B cell (primary cell): ENCODE measurements around the gene SLC16A12. TPM values are rescaled to one million over a fixed set of nuclear protein-coding genes. Genes with fewer than 3 reads are reported as not detected.

Source experiments
- ATAC-seq: fragments of 200-7000 bp; cut with Tn5 transposase; one replicate; pipeline ENCODE4 v1.10.0; 2021; ENCODE audit warnings: low read depth, mild to moderate bottlenecking, moderate number of reproducible peaks, moderate library complexity
- CTCF ChIA-PET: fragments of 350-600 bp; sonication (Branson Sonifier 250); formaldehyde crosslinking; loops from one replicate; lab custom pipeline; 2021; ENCODE audit warnings: antibody characterized with exemption, inconsistent platforms; lab: Charles Lee
- POLR2A ChIA-PET: fragments of 350-600 bp; sonication (Branson Sonifier 250); formaldehyde crosslinking; loops from one replicate; lab custom pipeline; 2021; ENCODE audit warnings: antibody characterized with exemption; lab: Charles Lee
- DNase-seq: peaks from one replicate; pipeline ENCODE4 v3.0.0; 2013
- H2AFZ ChIP-seq: 2 replicates; pipeline ENCODE4 v1.6.1; 2012; ENCODE audit warnings: mild to moderate bottlenecking, low read depth, low read length; ENCODE audit not compliant: insufficient read depth, poor library complexity, severe bottlenecking
- H3K27ac ChIP-seq, 2 donors: 1 replicate in 1 of 2; 2 replicates in 1 of 2; pipeline ENCODE4 v1.5.1; 2012 to 2013; ENCODE audit warnings: low read length in 2 of 2, mild to moderate bottlenecking in 2 of 2, moderate library complexity in 1 of 2
- H3K27me3 ChIP-seq, 4 experiments: fragments of 200-600 bp in 1 of 4; sonication (generic) in 1 of 4; replicated peaks in 1 of 4; 1 replicate in 2 of 4; 2 replicates in 2 of 4; pipeline versions ENCODE4 v1.6.1 to v1.7.0; 2013 to 2016; ENCODE audit warnings: low read length in 3 of 4, mild to moderate bottlenecking in 2 of 4, mixed read lengths in 1 of 4, moderate library complexity in 1 of 4; ENCODE audit not compliant: insufficient read depth in 4 of 4, control insufficient read depth in 3 of 4; ENCODE audit errors: control extremely low read depth in 1 of 4
- H3K36me3 ChIP-seq, 2 experiments: replicated peaks in 1 of 2; 1 replicate in 1 of 2; 2 replicates in 1 of 2; pipeline versions ENCODE4 v1.6.1 to v1.7.1; 2013; ENCODE audit warnings: low read length in 1 of 2; ENCODE audit not compliant: insufficient read depth in 2 of 2, control insufficient read depth in 1 of 2; ENCODE audit errors: control extremely low read depth in 1 of 2, extremely low read depth in 1 of 2
- H3K4me1 ChIP-seq, 2 donors: fragments of 200-600 bp in 1 of 2; sonication (generic) in 1 of 2; 1 replicate in 1 of 2; 2 replicates in 1 of 2; pipeline versions ENCODE4 v1.5.1 to v1.6.1; 2013 to 2017; ENCODE audit warnings: low read length in 2 of 2; ENCODE audit not compliant: control insufficient read depth in 2 of 2, insufficient read depth in 2 of 2
- H3K4me2 ChIP-seq: replicated peaks from 2 replicates; pipeline ENCODE3; 2012; ENCODE audit warnings: mild to moderate bottlenecking, low read depth, low read length; ENCODE audit not compliant: poor library complexity, severe bottlenecking
- H3K4me3 ChIP-seq, 5 experiments: fragments of 200-600 bp in 1 of 5; sonication (generic) in 1 of 5; 1 replicate in 3 of 5; 2 replicates in 2 of 5; pipeline versions ENCODE4 v1.5.1 to v1.7.0; 2011 to 2016; ENCODE audit warnings: low read length in 4 of 5, mild to moderate bottlenecking in 4 of 5, low read depth in 2 of 5, control low read depth in 1 of 5, moderate library complexity in 1 of 5; ENCODE audit not compliant: insufficient read depth in 1 of 5; ENCODE audit errors: control extremely low read depth in 1 of 5, extremely low read depth in 1 of 5
- H3K79me2 ChIP-seq: fragments of 200-600 bp; sonication (generic); one replicate; pipeline ENCODE4 v1.6.0; 2016; ENCODE audit warnings: low read length; ENCODE audit not compliant: control insufficient read depth, insufficient read depth
- H3K9ac ChIP-seq: fragments of 200-600 bp; sonication (generic); 2 replicates; pipeline ENCODE4 v1.6.1; 2017; ENCODE audit warnings: mild to moderate bottlenecking, low read length, moderate library complexity
- H3K9me3 ChIP-seq, 3 donors: one replicate each; pipeline versions ENCODE4 v1.6.1 to v1.7.1; 2013; ENCODE audit warnings: low read length in 2 of 3; ENCODE audit not compliant: control insufficient read depth in 2 of 3, insufficient read depth in 1 of 3; ENCODE audit errors: control extremely low read depth in 1 of 3
- H4K20me1 ChIP-seq: 2 replicates; pipeline ENCODE4 v1.6.0; 2012; ENCODE audit warnings: mild to moderate bottlenecking, low read length; ENCODE audit not compliant: insufficient read depth, control insufficient read depth, poor library complexity, severe bottlenecking
- H3K27ac Mint-ChIP-seq: one replicate; pipeline ENCODE4 v1.8.0; 2021; ENCODE audit warnings: mixed read lengths
- H3K27me3 Mint-ChIP-seq: one replicate; pipeline ENCODE4 v1.8.0; 2021; ENCODE audit warnings: mixed read lengths
- H3K4me1 Mint-ChIP-seq: one replicate; pipeline ENCODE4 v1.8.0; 2021; ENCODE audit warnings: mixed read lengths
- H3K4me3 Mint-ChIP-seq: one replicate; pipeline ENCODE4 v1.8.0; 2021; ENCODE audit warnings: mixed read lengths
- H3K9me3 Mint-ChIP-seq: one replicate; pipeline ENCODE4 v1.8.0; 2022; ENCODE audit warnings: mixed read lengths; ENCODE audit not compliant: insufficient read depth
- CTCF ChIP-seq: fragments of 200-600 bp; IDR thresholded peaks from one replicate; pipeline ENCODE4 v1.8.0; 2022; ENCODE audit warnings: antibody characterized with exemption, mild to moderate bottlenecking
- EZH2 ChIP-seq: IDR thresholded peaks from 2 replicates; pipeline ENCODE4 v1.6.1; 2012; ENCODE audit warnings: borderline replicate concordance, low read depth, mild to moderate bottlenecking, moderate library complexity, low read length; ENCODE audit not compliant: insufficient read depth, poor library complexity, severe bottlenecking
- WGBS: methylation state at CpG from one replicate; pipeline ENCODE4 v1.1.5; 2013; ENCODE audit warnings: missing lambda C conversion rate; ENCODE audit not compliant: insufficient coverage; 5-methylcytosine and 5-hydroxymethylcytosine counted together
- intact Hi-C: fragments of 100-400 bp; cut with micrococcal nuclease; formaldehyde crosslinking; loops from one replicate; pipeline ENCODE4 v1.10.0; 2022
- polyA plus RNA-seq: library from polyadenylated mRNA; depleted of rRNA; stranded (reverse); fragments of >200 nt; gene quantifications from 2 replicates; pipeline ENCODE4 v1.2.3, GENCODE V29; 2012
- total RNA-seq, 2 donors: library from RNA; stranded (reverse); fragments of 120-200 nt in 1 of 2; gene quantifications; 1 replicate in 1 of 2; 2 replicates in 1 of 2; pipeline versions ENCODE4 v1.2.3 to v1.2.4, GENCODE V29; 2013 to 2022

SLC16A12 gene
- total and polyA plus RNA-seq, 2 donors (not counting 1 experiment from before 2014, with no cell fraction given) = not detected

- Histone ChIP-seq H3K4me2 (no peak overlapping the region), H3K27me3 (no peaks in the 10 kb centered on the region), H3K9ac (no peak overlapping the region), H3K79me2 (no peaks in the 10 kb centered on the region), H4K20me1 (no peaks in the 10 kb centered on the region), H3K27ac (no peak overlapping the region), H2AFZ (no peak overlapping the region), H3K4me3 (no peak overlapping the region), H3K4me1 (no peaks in the 10 kb centered on the region), H3K36me3 (no peaks in the 10 kb centered on the region), H3K9me3 (no peaks in the 10 kb centered on the region)
- no peak overlapping the region for H3K4me3 Mint-ChIP-seq
- no CpG with 5 or more reads among the region's 4 CpGs for WGBS
- no peaks in the 10 kb centered on the region for H3K9me3 Mint-ChIP-seq
- ATAC-seq (no peak), DNase-seq (no peak)
- H3K27ac Mint-ChIP-seq = no peak overlapping the region
- intact Hi-C loops = no loop called here
- TF ChIP-seq EZH2 (no peak), CTCF (no peak)
- H3K27me3 Mint-ChIP-seq = peaks cover 7% of the 10 kb centered on the region
- CTCF ChIA-PET = no interaction called here
- no peaks in the 10 kb centered on the region for H3K4me1 Mint-ChIP-seq
- POLR2A ChIA-PET = no interaction called here
Measured at GRCh38 chr10:89552213-89552612, 16.8 kb upstream of the SLC16A12 start.

- Histone ChIP-seq H3K4me1 (no peaks in the 10 kb centered on the region), H3K4me3 (no peak overlapping the region), H3K79me2 (no peaks in the 10 kb centered on the region), H3K9me3 (no peaks in the 10 kb centered on the region), H3K27me3 (no peaks in the 10 kb centered on the region), H4K20me1 (no peaks in the 10 kb centered on the region), H3K4me2 (no peak overlapping the region), H2AFZ (no peak overlapping the region), H3K9ac (no peak overlapping the region), H3K36me3 (no peaks in the 10 kb centered on the region), H3K27ac (no peak overlapping the region)
- Mint-ChIP-seq H3K4me1 (no peaks in the 10 kb centered on the region), H3K4me3 (no peak overlapping the region), H3K27me3 (peaks cover 13% of the 10 kb centered on the region), H3K27ac (no peak overlapping the region), H3K9me3 (no peaks in the 10 kb centered on the region)
- ChIA-PET CTCF (interaction anchor here (0.8 to 1.3 kb wide), 2 partner anchors 14 to 16 kb away, joined by 3 read pairs; no protein-coding TSS in a partner anchor), POLR2A (no interaction called here)
- TF ChIP-seq CTCF = no peak
- TF ChIP-seq EZH2 = no peak
- DNase-seq (no peak), ATAC-seq (no peak)
- WGBS = 87% methylated on average over 4 of the region's 5 CpGs
- intact Hi-C loops = loop anchor here (1.0 kb wide), 1 partner anchor 34 kb away; no protein-coding TSS in a partner anchor
Measured at GRCh38 chr10:89550509-89550908, 15.1 kb upstream of the SLC16A12 start.
